GM12865 (cell line): ENCODE data around the gene GSX1.

Experiments used
- DNase-seq: peaks from one replicate; pipeline ENCODE4 v3.0.0; 2010; ENCODE audit warnings: low read depth
- H3K4me3 ChIP-seq: 2 replicates; pipeline ENCODE4 v1.5.1; 2011; ENCODE audit warnings: mild to moderate bottlenecking, low read depth, low read length, control low read depth
- TF ChIP-seq, protein P1 (sequence below): IDR thresholded peaks from 2 replicates; pipeline ENCODE4 v1.5.1; 2011; ENCODE audit warnings: low read length, control low read depth, low read depth, inconsistent platforms; ENCODE audit not compliant: insufficient read depth; ENCODE audit errors: missing control alignments

The GSX1 gene

DNA sequence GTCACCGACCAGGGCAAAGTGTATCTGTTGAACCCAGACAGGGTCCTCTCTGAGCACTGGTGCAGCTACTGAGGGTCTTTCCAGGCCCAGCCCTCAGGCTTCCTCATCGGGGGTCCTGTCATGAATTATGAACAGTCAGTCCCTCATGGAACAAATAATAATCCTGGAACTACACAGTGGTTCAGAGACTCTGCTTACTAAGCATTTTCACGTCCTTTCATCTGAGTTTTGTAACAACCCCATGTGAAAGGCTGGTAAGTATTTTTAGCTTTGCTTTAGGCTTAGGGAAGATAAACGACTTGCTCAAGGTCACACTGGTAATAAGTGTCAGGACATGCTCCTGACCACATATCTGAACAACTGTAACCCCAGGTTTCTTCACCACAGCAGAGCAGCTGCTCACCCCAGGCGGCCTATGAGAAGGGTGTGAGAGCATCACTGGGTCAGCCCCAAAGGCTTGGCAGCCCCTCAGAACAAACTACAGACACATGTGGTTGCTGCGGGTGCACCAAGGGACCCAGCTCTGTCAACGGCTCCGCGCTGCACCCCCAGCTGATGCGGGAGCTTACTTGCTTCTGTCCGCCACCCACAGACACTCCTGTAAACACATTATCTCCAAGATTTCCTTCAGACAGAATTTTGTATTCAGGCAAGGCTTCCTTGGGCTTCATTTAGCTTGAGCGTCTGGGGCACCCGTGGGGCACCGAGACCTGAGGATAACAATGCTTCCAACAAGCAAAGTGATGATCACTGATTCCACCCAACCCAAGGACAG, 19.4 kb upstream of the GSX1 start:
- TF ChIP-seq, protein P1, sequence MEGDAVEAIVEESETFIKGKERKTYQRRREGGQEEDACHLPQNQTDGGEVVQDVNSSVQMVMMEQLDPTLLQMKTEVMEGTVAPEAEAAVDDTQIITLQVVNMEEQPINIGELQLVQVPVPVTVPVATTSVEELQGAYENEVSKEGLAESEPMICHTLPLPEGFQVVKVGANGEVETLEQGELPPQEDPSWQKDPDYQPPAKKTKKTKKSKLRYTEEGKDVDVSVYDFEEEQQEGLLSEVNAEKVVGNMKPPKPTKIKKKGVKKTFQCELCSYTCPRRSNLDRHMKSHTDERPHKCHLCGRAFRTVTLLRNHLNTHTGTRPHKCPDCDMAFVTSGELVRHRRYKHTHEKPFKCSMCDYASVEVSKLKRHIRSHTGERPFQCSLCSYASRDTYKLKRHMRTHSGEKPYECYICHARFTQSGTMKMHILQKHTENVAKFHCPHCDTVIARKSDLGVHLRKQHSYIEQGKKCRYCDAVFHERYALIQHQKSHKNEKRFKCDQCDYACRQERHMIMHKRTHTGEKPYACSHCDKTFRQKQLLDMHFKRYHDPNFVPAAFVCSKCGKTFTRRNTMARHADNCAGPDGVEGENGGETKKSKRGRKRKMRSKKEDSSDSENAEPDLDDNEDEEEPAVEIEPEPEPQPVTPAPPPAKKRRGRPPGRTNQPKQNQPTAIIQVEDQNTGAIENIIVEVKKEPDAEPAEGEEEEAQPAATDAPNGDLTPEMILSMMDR = no peak
- no peak overlapping the region for H3K4me3 ChIP-seq
- DNase-seq = peak; percentile 73

DNA sequence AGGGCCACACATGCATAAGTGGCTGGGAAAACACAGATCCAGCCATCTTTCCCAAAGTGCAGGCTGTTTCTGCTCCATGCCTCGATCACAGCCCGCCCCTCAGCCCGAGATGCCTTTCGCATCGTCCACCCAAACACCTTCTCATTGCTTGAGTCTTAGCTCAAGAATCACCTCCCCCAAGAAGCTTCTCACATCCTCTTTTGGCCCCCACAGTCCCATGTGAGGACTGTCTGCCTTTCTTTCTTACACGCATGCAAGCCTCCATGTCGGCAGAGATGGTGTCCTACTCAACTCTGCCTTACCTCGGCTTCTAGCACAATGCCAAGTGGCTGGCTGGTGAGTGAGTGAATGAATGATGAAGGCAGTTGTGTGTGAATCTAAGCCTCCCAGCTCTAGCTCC, 18.1 kb upstream of the GSX1 start:
- TF ChIP-seq, protein P1 = no peak
- DNase-seq = peak; percentile 75
- H3K4me3 ChIP-seq = no peak overlapping the region

DNA sequence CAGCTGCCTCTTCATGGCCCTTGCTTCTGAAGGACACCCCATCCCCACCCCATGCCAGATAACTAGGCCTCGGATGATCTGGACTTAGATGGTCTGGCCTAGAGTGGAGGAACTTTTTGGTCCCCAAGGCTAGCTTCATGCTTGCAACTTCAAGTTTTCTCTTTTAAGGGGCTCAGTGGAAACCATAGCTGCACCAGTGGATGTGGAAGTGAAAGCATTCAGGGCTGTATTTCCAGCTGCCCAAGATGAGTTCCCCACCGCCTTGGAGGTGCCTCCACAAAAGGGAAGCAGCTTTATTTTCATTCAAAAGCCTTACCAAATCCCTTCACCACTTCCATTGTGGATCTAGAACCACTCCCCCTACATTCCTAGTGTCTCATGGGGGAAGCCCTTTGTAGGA, 17.6 kb upstream of the GSX1 start:
- DNase-seq = peak; percentile 29
- no peak overlapping the region for H3K4me3 ChIP-seq
- TF ChIP-seq, protein P1 = no peak

DNA sequence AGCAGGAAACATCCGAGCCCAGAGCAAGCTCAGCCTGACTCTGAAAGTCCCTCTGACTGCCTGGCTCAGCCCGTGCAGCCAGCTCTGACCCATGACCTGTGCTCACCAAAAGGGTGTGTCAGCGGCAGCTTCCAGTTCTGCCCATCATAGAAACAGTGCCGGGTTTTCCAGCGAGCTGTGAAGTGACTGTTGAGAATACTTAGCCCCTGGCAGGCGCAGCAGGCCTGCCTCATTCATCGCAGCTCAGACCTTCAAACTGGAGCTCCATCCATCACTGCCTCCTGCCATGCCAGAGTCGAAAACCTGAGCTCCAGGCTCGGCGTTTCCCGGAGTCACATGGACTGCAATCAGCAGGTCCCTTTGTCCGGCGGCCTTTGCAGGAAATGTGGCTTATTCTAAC, 16.3 kb upstream of the GSX1 start:
- no peak for DNase-seq
- TF ChIP-seq, protein P1 = no peak
- no peak overlapping the region for H3K4me3 ChIP-seq

DNA sequence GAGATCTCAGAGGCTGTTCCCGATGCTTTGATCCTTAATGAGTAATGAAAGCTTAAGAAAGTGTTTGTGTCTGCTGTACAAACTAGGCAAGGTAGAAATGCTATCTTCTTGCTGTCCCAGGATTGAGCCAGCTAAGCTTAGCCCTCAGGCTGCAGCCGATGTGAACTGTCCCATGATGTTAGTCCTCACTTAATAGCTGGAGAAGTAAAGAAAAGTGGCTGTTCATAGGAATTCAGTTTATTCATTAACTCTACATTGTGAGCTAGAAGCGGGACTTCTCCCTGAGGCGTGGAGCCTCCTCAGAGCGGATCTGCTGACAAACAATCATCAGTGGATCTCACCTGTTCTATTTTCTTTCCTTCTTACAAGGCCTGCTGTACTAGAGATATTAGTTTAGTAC, 10.1 kb upstream of the GSX1 start:
- DNase-seq = no peak
- H3K4me3 ChIP-seq = no peak overlapping the region
- TF ChIP-seq, protein P1 = no peak

DNA sequence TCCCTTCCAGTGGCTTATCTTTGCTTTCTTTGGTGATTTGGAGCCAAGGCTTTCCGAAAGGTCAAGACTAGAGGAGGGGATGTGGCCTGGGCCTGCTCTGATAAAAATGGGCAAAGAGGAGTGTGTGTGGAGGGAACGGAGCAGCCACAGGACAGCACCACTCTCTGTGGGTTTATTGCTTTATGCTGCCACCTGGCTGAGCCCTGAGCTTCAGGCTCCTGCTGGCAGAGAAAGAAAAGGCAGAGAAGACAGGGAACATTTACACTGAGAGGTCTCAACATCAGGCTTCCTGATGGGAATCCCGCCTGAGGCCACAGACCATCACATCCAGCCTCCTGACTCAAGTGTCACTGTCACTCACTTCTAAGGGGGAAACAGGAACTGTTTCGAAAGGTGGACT, 9.2 kb upstream of the GSX1 start:
- no peak overlapping the region for H3K4me3 ChIP-seq
- peak; percentile 16 for DNase-seq
- TF ChIP-seq, protein P1 = peak; percentile 18

DNA sequence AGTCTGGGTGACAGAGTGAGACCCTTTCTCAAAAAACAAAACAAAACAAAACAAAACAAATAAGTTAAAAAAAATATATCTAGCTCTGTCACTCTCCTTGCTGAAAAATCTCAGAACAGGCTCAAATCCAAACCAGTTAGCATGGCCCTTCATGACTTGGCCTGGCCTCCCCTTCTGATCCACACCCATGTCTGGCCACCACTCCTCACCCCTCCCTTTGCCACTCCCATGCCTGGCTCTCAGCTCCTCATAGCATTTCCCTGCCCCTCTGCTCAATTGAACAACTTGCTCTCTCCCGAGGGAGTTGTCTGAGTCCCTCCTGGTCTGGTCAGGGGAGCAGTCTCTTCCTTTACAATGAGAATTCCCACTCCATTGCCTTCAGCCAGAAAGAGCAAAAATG, 4.0 kb upstream of the GSX1 start:
- TF ChIP-seq, protein P1 = no peak
- DNase-seq = no peak
- no peak overlapping the region for H3K4me3 ChIP-seq
